PC-3 (cell line): Measurements from ENCODE around the gene PUS7L. TPM values are rescaled to one million over a fixed set of nuclear protein-coding genes. Genes with fewer than 3 reads are reported as not detected.
A peak's percentile ranks its signal among the peaks of the same experiment; 100 is the strongest.
"Not testable (repeated sequence)": the region's sequence is repeated elsewhere in the genome, so short reads cannot be mapped to it uniquely, and the experiment has no call there.

ENCODE experiments used
- ATAC-seq: fragments of 200-7000 bp; cut with Tn5 transposase; 2 replicates; pipeline ENCODE4 v1.9.1; 2020; ENCODE audit warnings: mild to moderate bottlenecking, moderate library complexity
- BruUV-seq: library from RNA; stranded (reverse); fragments of 400-500 nt; replicated peaks from 2 replicates; lab custom pipeline; 2021; lab: Mats Ljungman, UMichigan
- CTCF ChIA-PET: fragments of 300-600 bp; sonication (Branson Sonifier 250); formaldehyde crosslinking; loops from one replicate; lab custom pipeline; 2022; ENCODE audit warnings: antibody characterized with exemption; lab: Charles Lee
- POLR2A ChIA-PET: fragments of 300-600 bp; sonication (Branson Sonifier 250); formaldehyde crosslinking; loops from one replicate; lab custom pipeline; 2022; ENCODE audit warnings: antibody characterized with exemption; ENCODE audit not compliant: unreplicated experiment; lab: Charles Lee
- DNase-seq: peaks from one replicate; pipeline ENCODE4 v3.0.0-alpha.2; 2015
- H2AFZ ChIP-seq: fragments of 300-600 bp; sonication (generic); 2 replicates; pipeline ENCODE4 v1.6.0; 2016; ENCODE audit warnings: antibody characterized with exemption, low read length
- H3F3A ChIP-seq: fragments of 300-600 bp; sonication (generic); one replicate; pipeline ENCODE4 v1.6.0; 2017; ENCODE audit warnings: antibody characterized with exemption, low read length, control low read depth, mild to moderate bottlenecking; ENCODE audit not compliant: unreplicated experiment
- H3K27ac ChIP-seq: fragments of 300-600 bp; sonication (generic); 2 replicates; pipeline ENCODE4 v1.5.1; 2016; ENCODE audit warnings: mild to moderate bottlenecking, low read length
- H3K27me3 ChIP-seq: fragments of 300-600 bp; sonication (generic); 2 replicates; pipeline ENCODE4 v1.6.1; 2016; ENCODE audit warnings: low read length, mixed read lengths
- H3K36me3 ChIP-seq: fragments of 300-600 bp; sonication (generic); 2 replicates; pipeline ENCODE4 v1.6.1; 2016; ENCODE audit warnings: low read depth, mixed run types, low read length, mixed read lengths
- H3K4me1 ChIP-seq: fragments of 300-600 bp; sonication (generic); 2 replicates; pipeline ENCODE4 v1.5.1; 2016; ENCODE audit warnings: low read length; ENCODE audit not compliant: insufficient read depth
- H3K4me2 ChIP-seq: fragments of 300-600 bp; sonication (generic); 2 replicates; pipeline ENCODE4 v1.6.0; 2016; ENCODE audit warnings: low read length
- H3K4me3 ChIP-seq: fragments of 300-600 bp; sonication (generic); 2 replicates; pipeline ENCODE4 v1.5.1; 2016; ENCODE audit warnings: mild to moderate bottlenecking, low read length, mixed read lengths
- H3K79me2 ChIP-seq: fragments of 300-600 bp; sonication (generic); 2 replicates; pipeline ENCODE4 v1.6.1; 2017; ENCODE audit warnings: low read length, mixed read lengths
- H3K9ac ChIP-seq: fragments of 300-600 bp; sonication (generic); 2 replicates; pipeline ENCODE4 v1.6.0; 2016; ENCODE audit warnings: mild to moderate bottlenecking, low read length
- H3K9me2 ChIP-seq: fragments of 300-600 bp; sonication (generic); replicated peaks from 2 replicates; pipeline ENCODE4 v1.6.1; 2016; ENCODE audit warnings: mixed run types, low read length, mixed read lengths
- H3K9me3 ChIP-seq: fragments of 300-600 bp; sonication (generic); 2 replicates; pipeline ENCODE4 v1.6.1; 2016; ENCODE audit warnings: low read length, mixed read lengths
- H4K20me1 ChIP-seq: fragments of 300-600 bp; sonication (generic); 2 replicates; pipeline ENCODE4 v1.6.1; 2016; ENCODE audit warnings: low read length, mixed read lengths
- CTCF ChIP-seq: fragments of 300-600 bp; sonication (generic); conservative IDR thresholded peaks from 2 replicates; pipeline ENCODE4 v1.5.1; 2017; ENCODE audit warnings: antibody characterized with exemption, low read depth, mild to moderate bottlenecking, low read length
- EZH2 ChIP-seq: fragments of 300-600 bp; sonication (generic); IDR thresholded peaks from one replicate; pipeline ENCODE4 v1.6.1; 2017; ENCODE audit warnings: antibody characterized with exemption, mild to moderate bottlenecking, low read length; ENCODE audit not compliant: unreplicated experiment
- EZH2phosphoT487 ChIP-seq: fragments of 300-600 bp; sonication (generic); IDR thresholded peaks from 2 replicates; pipeline ENCODE4 v1.6.1; 2018; ENCODE audit warnings: mild to moderate bottlenecking, antibody characterized with exemption, low read length, borderline replicate concordance
- intact Hi-C: fragments of 100-400 bp; cut with micrococcal nuclease; formaldehyde crosslinking; loops from 2 replicates; pipeline ENCODE4 v1.9.0; 2023
- total RNA-seq: library from RNA; depleted of rRNA; stranded (reverse); fragments of >200 nt; gene quantifications from 2 replicates; pipeline ENCODE4 v1.2.3, GENCODE V29; 2014

The PUS7L gene
- total RNA-seq, 1 experiment from 2014 or later, result 14.6 TPM

GRCh38 chr12:43696154-43696553 is 62.4 kb downstream of the PUS7L start:
- no peak for DNase-seq
- Histone ChIP-seq H3K4me2 (no peak overlapping the region), H3K9me3 (no peaks in the 10 kb centered on the region), H3K36me3 (no peaks in the 10 kb centered on the region), H3K27ac (no peak overlapping the region), H2AFZ (no peak overlapping the region), H4K20me1 (no peaks in the 10 kb centered on the region), H3K4me3 (no peak overlapping the region), H3K9ac (no peak overlapping the region), H3K9me2 (no peaks in the 10 kb centered on the region), H3K27me3 (peaks cover 10% of the 10 kb centered on the region; the same call in 1 of the 2 replicates), H3K4me1 (no peaks in the 10 kb centered on the region), H3K79me2 (no peaks in the 10 kb centered on the region), H3F3A (no peaks in the 10 kb centered on the region)
- intact Hi-C loops, result no loop called here
- ChIA-PET CTCF (no interaction called here), POLR2A (no interaction called here)
- BruUV-seq, result no TSS peak
- ATAC-seq, result no peak
- TF ChIP-seq CTCF, result no peak
- no peak for TF ChIP-seq EZH2
- no peak for TF ChIP-seq EZH2phosphoT487

GRCh38 chr12:43694879-43695278 is 63.7 kb downstream of the PUS7L start:
- ChIA-PET POLR2A (no interaction called here), CTCF (no interaction called here)
- no peaks in the 10 kb centered on the region for H3K9me3 ChIP-seq
- H3K4me3 ChIP-seq, result no peak overlapping the region
- H3K9me2 ChIP-seq, result no peaks in the 10 kb centered on the region
- H3K27ac ChIP-seq, result no peak overlapping the region
- no peaks in the 10 kb centered on the region for H3K79me2 ChIP-seq
- intact Hi-C loops, result no loop called here
- DNase-seq (no peak), ATAC-seq (no peak)
- no peak overlapping the region for H2AFZ ChIP-seq
- H3K4me1 ChIP-seq, result no peaks in the 10 kb centered on the region
- no TSS peak for BruUV-seq
- H3F3A ChIP-seq, result no peaks in the 10 kb centered on the region
- H3K4me2 ChIP-seq, result no peak overlapping the region
- no peak for TF ChIP-seq EZH2phosphoT487
- TF ChIP-seq EZH2, result no peak
- no peak for TF ChIP-seq CTCF
- peaks cover 10% of the 10 kb centered on the region; the same call in 1 of the 2 replicates for H3K27me3 ChIP-seq
- H3K9ac ChIP-seq, result no peak overlapping the region
- H3K36me3 ChIP-seq, result no peaks in the 10 kb centered on the region
- no peaks in the 10 kb centered on the region for H4K20me1 ChIP-seq

- no peak overlapping the region for H3K4me2 ChIP-seq
- ATAC-seq, result no peak
- CTCF ChIA-PET, result no interaction called here
- intact Hi-C loops, result no loop called here
- H3K9me2 ChIP-seq, result no peaks in the 10 kb centered on the region
- H4K20me1 ChIP-seq, result no peaks in the 10 kb centered on the region
- H3F3A ChIP-seq, result no peaks in the 10 kb centered on the region
- POLR2A ChIA-PET, result no interaction called here
- H2AFZ ChIP-seq, result no peak overlapping the region
- no peaks in the 10 kb centered on the region for H3K27me3 ChIP-seq
- H3K4me3 ChIP-seq, result no peak overlapping the region
- no peaks in the 10 kb centered on the region for H3K79me2 ChIP-seq
- no peak for TF ChIP-seq EZH2phosphoT487
- no peaks in the 10 kb centered on the region for H3K36me3 ChIP-seq
- no peaks in the 10 kb centered on the region for H3K4me1 ChIP-seq
- H3K9ac ChIP-seq, result no peak overlapping the region
- BruUV-seq, result no TSS peak
- H3K9me3 ChIP-seq, result no peaks in the 10 kb centered on the region
- no peak overlapping the region for H3K27ac ChIP-seq
- DNase-seq, result peak; percentile 22
These were observed 66.5 kb downstream of the PUS7L start for GRCh38 chr12:43692064-43692463.

- H3K79me2 ChIP-seq, BruUV-seq, H3K4me2 ChIP-seq, H3K9me3 ChIP-seq, H3F3A ChIP-seq, POLR2A ChIA-PET, H3K36me3 ChIP-seq, CTCF ChIA-PET, DNase-seq, H3K4me3 ChIP-seq, ATAC-seq, H2AFZ ChIP-seq, H3K9ac ChIP-seq, H4K20me1 ChIP-seq, H3K9me2 ChIP-seq, H3K4me1 ChIP-seq, intact Hi-C loops, H3K27ac ChIP-seq: not testable (repeated sequence)
- H3K27me3 ChIP-seq, result peaks cover 27% of the 10 kb centered on the region
These were observed 73.1 kb downstream of the PUS7L start for GRCh38 chr12:43685491-43685890.
